SKM-1 (cell line): ENCODE results near the gene UBL4A.

Experiments used
- DNase-seq: peaks from one replicate; lab custom pipeline; 2025; ENCODE audit not compliant: unreplicated experiment; lab: John Stamatoyannopoulos, UW

UBL4A gene

GRCh38 chrX:154483325-154483724 lies 3.1 kb downstream of the UBL4A start:
- DNase-seq = no peak

- no peak for DNase-seq
Observed at GRCh38 chrX:154482786-154483185, 3.6 kb downstream of the UBL4A start.

- no peak for DNase-seq
Observed at GRCh38 chrX:154481911-154482601, 4.4 kb downstream of the UBL4A start.

GRCh38 chrX:154481195-154481594 lies 5.2 kb downstream of the UBL4A start:
- DNase-seq = no peak

GRCh38 chrX:154478728-154479622 lies 7.4 kb downstream of the UBL4A start, which contains the start of gene LAGE3:
Gene LAGE3 (minus strand): TSS chrX:154479281. CDS start chrX:154478915, 366 bp downstream.
- DNase-seq = peak; percentile 54

GRCh38 chrX:154477891-154478477 lies 8.4 kb downstream of the UBL4A start:
- DNase-seq = no peak

- DNase-seq = no peak
Observed at GRCh38 chrX:154476821-154477220, 9.6 kb downstream of the UBL4A start.

GRCh38 chrX:154473683-154474082 lies 12.7 kb downstream of the UBL4A start:
- DNase-seq = no peak

- DNase-seq = no peak
Observed at GRCh38 chrX:154472685-154473632, 13.5 kb downstream of the UBL4A start.

GRCh38 chrX:154471839-154472684 lies 14.4 kb downstream of the UBL4A start:
- DNase-seq = no peak

GRCh38 chrX:154470914-154471568 lies 15.4 kb downstream of the UBL4A start:
- no peak for DNase-seq

GRCh38 chrX:154470434-154470833 lies 16.0 kb downstream of the UBL4A start:
- no peak for DNase-seq

- DNase-seq = no peak
Observed at GRCh38 chrX:154469880-154470279, 16.5 kb downstream of the UBL4A start.

GRCh38 chrX:154469114-154469513 lies 17.3 kb downstream of the UBL4A start:
- no peak for DNase-seq

- no peak for DNase-seq
Observed at GRCh38 chrX:154468217-154468616, 18.2 kb downstream of the UBL4A start.

GRCh38 chrX:154467556-154467955 lies 18.9 kb downstream of the UBL4A start:
- DNase-seq = no peak

- no peak for DNase-seq
Observed at GRCh38 chrX:154466907-154467306, 19.5 kb downstream of the UBL4A start.

GRCh38 chrX:154466036-154466435 lies 20.4 kb downstream of the UBL4A start:
- no peak for DNase-seq

GRCh38 chrX:154465601-154466000 lies 20.8 kb downstream of the UBL4A start:
- DNase-seq = no peak
